ENCODE results near the gene CTDNEP1. TPM values are rescaled to one million over a fixed set of nuclear protein-coding genes. Genes with fewer than 3 reads are reported as not detected.

Gene CTDNEP1
- total and polyA plus RNA-seq, 2 donors (not counting 3 experiments of a cell fraction or from before 2014, with no cell fraction given) = 130 to 143 TPM

GRCh38 chr17:7204336-7204735 lies 47.2 kb downstream of the CTDNEP1 start:
- FAIRE-seq = no peak
- TF ChIP-seq MAX (IDR thresholded peaks at IDR 0.05; ENCODE audit: insufficient read depth, insufficient read length) = no peak
- no peak for TF ChIP-seq CTCF (IDR thresholded peaks at IDR 0.05; ENCODE audit: extremely low read depth in 1 of 2, insufficient read depth in 1 of 2, low read depth in 1 of 2, low read length in 2 of 2)
- intact Hi-C loops (cut with micrococcal nuclease) = no loop called here
- H3K79me2 ChIP-seq (ENCODE audit: control insufficient read depth, insufficient read depth, low read length) = no peaks in the 10 kb centered on the region
- H3K4me3 ChIP-seq (replicated peaks in 1 of 3; ENCODE audit: insufficient read depth in 1 of 3, low read depth in 1 of 3, low read length in 3 of 3) = no peak overlapping the region
- H3K9me3 ChIP-seq (replicated peaks; ENCODE audit: control insufficient read depth, insufficient read depth, low read length) = no peaks in the 10 kb centered on the region
- BruUV-seq (replicated peaks) = no TSS peak
- H3K36me3 ChIP-seq (ENCODE audit: control insufficient read depth in 2 of 2, extremely low read depth in 1 of 2, insufficient read depth in 2 of 2, low read length in 2 of 2) = peaks cover 3 to 18% of the 10 kb centered on the region in 2 experiments
- ChIA-PET CTCF (no interaction called here), POLR2A (no interaction called here)
- H3K4me1 ChIP-seq (ENCODE audit: control insufficient read depth, extremely low read depth, insufficient read depth, low read length) = peaks cover 6% of the 10 kb centered on the region
- no peak overlapping the region for H3K27ac ChIP-seq (ENCODE audit: insufficient read depth, low read depth, low read length)
- H3K4me2 ChIP-seq (ENCODE audit: insufficient read depth, low read length) = peak overlapping the region; percentile 51
- no peak for DNase-seq (ENCODE audit: low read depth, low spot score)
- H4K20me1 ChIP-seq (replicated peaks; ENCODE audit: control insufficient read depth, extremely low read depth, insufficient read depth, low read length) = no peaks in the 10 kb centered on the region
- H3K9ac ChIP-seq (replicated peaks; ENCODE audit: extremely low read depth, insufficient read depth, low read length) = no peak overlapping the region
- no peak overlapping the region for H2AFZ ChIP-seq (ENCODE audit: low read depth, low read length)
- no peaks in the 10 kb centered on the region for H3K27me3 ChIP-seq (ENCODE audit: control insufficient read depth in 2 of 2, insufficient read depth in 2 of 2, low read length in 2 of 2)
- dilution Hi-C loops (cut with MboI; ENCODE audit: extremely low pct_ligation_motif_present, low sequenced_read_pairs) = no loop called here
- H3K9me1 ChIP-seq (replicated peaks; ENCODE audit: control insufficient read depth, extremely low read depth, insufficient read depth, low read length) = no peaks in the 10 kb centered on the region

GRCh38 chr17:7203391-7203790 lies 48.1 kb downstream of the CTDNEP1 start:
- H2AFZ ChIP-seq (ENCODE audit: low read depth, low read length) = no peak overlapping the region
- intact Hi-C loops (cut with micrococcal nuclease) = no loop called here
- H3K9ac ChIP-seq (replicated peaks; ENCODE audit: extremely low read depth, insufficient read depth, low read length) = no peak overlapping the region
- peaks cover 3 to 18% of the 10 kb centered on the region in 2 experiments for H3K36me3 ChIP-seq (ENCODE audit: control insufficient read depth in 2 of 2, extremely low read depth in 1 of 2, insufficient read depth in 2 of 2, low read length in 2 of 2)
- no peaks in the 10 kb centered on the region for H3K9me3 ChIP-seq (replicated peaks; ENCODE audit: control insufficient read depth, insufficient read depth, low read length)
- peaks cover 6% of the 10 kb centered on the region for H3K4me1 ChIP-seq (ENCODE audit: control insufficient read depth, extremely low read depth, insufficient read depth, low read length)
- H3K4me3 ChIP-seq (replicated peaks in 1 of 3; ENCODE audit: insufficient read depth in 1 of 3, low read depth in 1 of 3, low read length in 3 of 3) = no peak overlapping the region
- FAIRE-seq (no peak), DNase-seq (ENCODE audit: low read depth, low spot score) (no peak)
- H4K20me1 ChIP-seq (replicated peaks; ENCODE audit: control insufficient read depth, extremely low read depth, insufficient read depth, low read length) = no peaks in the 10 kb centered on the region
- dilution Hi-C loops (cut with MboI; ENCODE audit: extremely low pct_ligation_motif_present, low sequenced_read_pairs) = no loop called here
- TF ChIP-seq JUN (IDR thresholded peaks at IDR 0.05; ENCODE audit: borderline replicate concordance, insufficient read depth, insufficient read length, low read depth) (no peak), FOS (IDR thresholded peaks at IDR 0.05; ENCODE audit: borderline replicate concordance, insufficient read depth, low read length) (no peak), EZH2 (IDR thresholded peaks at IDR 0.05; ENCODE audit: borderline replicate concordance, low read depth, low read length, severe bottlenecking) (no peak), MYC (IDR thresholded peaks at IDR 0.05; ENCODE audit: low read depth, low read length) (no peak), CTCF (IDR thresholded peaks at IDR 0.05; ENCODE audit: extremely low read depth in 1 of 2, insufficient read depth in 1 of 2, low read depth in 1 of 2, low read length in 2 of 2) (no peak), POLR2A (IDR thresholded peaks at IDR 0.05; ENCODE audit: low read depth, low read length) (no peak), MAX (IDR thresholded peaks at IDR 0.05; ENCODE audit: insufficient read depth, insufficient read length) (no peak), POLR2AphosphoS5 (IDR thresholded peaks at IDR 0.05; ENCODE audit: insufficient read depth, low read depth, low read length) (no peak), GATA2 (IDR thresholded peaks at IDR 0.05; ENCODE audit: insufficient read depth, insufficient read length, low read depth, low read length) (no peak)
- no peaks in the 10 kb centered on the region for H3K79me2 ChIP-seq (ENCODE audit: control insufficient read depth, insufficient read depth, low read length)
- POLR2A ChIA-PET = no interaction called here
- no TSS peak for BruUV-seq (replicated peaks)
- no peak overlapping the region for H3K27ac ChIP-seq (ENCODE audit: insufficient read depth, low read depth, low read length)
- H3K9me1 ChIP-seq (replicated peaks; ENCODE audit: control insufficient read depth, extremely low read depth, insufficient read depth, low read length) = no peaks in the 10 kb centered on the region
- no peaks in the 10 kb centered on the region for H3K27me3 ChIP-seq (ENCODE audit: control insufficient read depth in 2 of 2, insufficient read depth in 2 of 2, low read length in 2 of 2)
- H3K4me2 ChIP-seq (ENCODE audit: insufficient read depth, low read length) = no peak overlapping the region
- CTCF ChIA-PET = no interaction called here

Measured in endothelial cell of umbilical vein (primary cell).